ENCODE measurements around the gene ZCCHC14.
"Not testable (repeated sequence)": the region's sequence is repeated elsewhere in the genome, so short reads cannot be mapped to it uniquely, and the experiment has no call there.

The ZCCHC14 gene

GRCh38 chr16:87523605-87524004, 30.8 kb upstream of the ZCCHC14 start:
- DNase-seq: not testable (repeated sequence)

- DNase-seq: not testable (repeated sequence)
Measured at GRCh38 chr16:87521764-87522163, 28.9 kb upstream of the ZCCHC14 start.

GRCh38 chr16:87519170-87519569, 26.3 kb upstream of the ZCCHC14 start:
- DNase-seq: not testable (repeated sequence)

- DNase-seq: not testable (repeated sequence)
Measured at GRCh38 chr16:87518430-87519051, 25.7 kb upstream of the ZCCHC14 start.

- DNase-seq: not testable (repeated sequence)
Measured at GRCh38 chr16:87517610-87518429, 25.0 kb upstream of the ZCCHC14 start.

- DNase-seq: no peak
Measured at GRCh38 chr16:87516361-87516760, 23.5 kb upstream of the ZCCHC14 start.

GRCh38 chr16:87515475-87516330, 22.9 kb upstream of the ZCCHC14 start:
- DNase-seq: no peak

GRCh38 chr16:87509778-87510177, 17.0 kb upstream of the ZCCHC14 start:
- DNase-seq: not testable (repeated sequence)

GRCh38 chr16:87507351-87508069, 14.7 kb upstream of the ZCCHC14 start:
- DNase-seq: no peak

- DNase-seq: no peak
Measured at GRCh38 chr16:87506423-87507350, 13.9 kb upstream of the ZCCHC14 start.

GRCh38 chr16:87505834-87506233, 13.0 kb upstream of the ZCCHC14 start:
- no peak for DNase-seq

- DNase-seq: not testable (repeated sequence)
Measured at GRCh38 chr16:87503232-87503937, 10.6 kb upstream of the ZCCHC14 start.

- no peak for DNase-seq
Measured at GRCh38 chr16:87502308-87502969, 9.6 kb upstream of the ZCCHC14 start.

- DNase-seq: no peak
Measured at GRCh38 chr16:87501117-87501516, 8.3 kb upstream of the ZCCHC14 start.

GRCh38 chr16:87499189-87499486, 6.3 kb upstream of the ZCCHC14 start:
- DNase-seq: no peak

- no peak for DNase-seq
Measured at GRCh38 chr16:87498324-87499188, 5.7 kb upstream of the ZCCHC14 start.

GRCh38 chr16:87497767-87498290, 5.0 kb upstream of the ZCCHC14 start:
- not testable (repeated sequence) for DNase-seq

- DNase-seq: not testable (repeated sequence)
Measured at GRCh38 chr16:87497023-87497766, 4.4 kb upstream of the ZCCHC14 start.

- peak; percentile 69 for DNase-seq
Measured at GRCh38 chr16:87496447-87496801, 3.6 kb upstream of the ZCCHC14 start.
